Fibroblast of the aortic adventitia (primary cell): ENCODE results near the gene ATP2B2. TPM values are rescaled to one million over a fixed set of nuclear protein-coding genes. Genes with fewer than 3 reads are reported as not detected.

ENCODE experiments used
- DNase-seq: peaks from one replicate; pipeline ENCODE4 v3.0.0-alpha.2; 2010; ENCODE audit warnings: low read depth
- H3K4me3 ChIP-seq: 2 replicates; pipeline ENCODE4 v1.5.1; 2011; ENCODE audit warnings: low read depth, mild to moderate bottlenecking, control low read depth, low read length, moderate library complexity
- small RNA-seq: library from RNA; depleted of rRNA; stranded (forward); fragments of <200 nt; gene quantifications from one replicate; pipeline ENCODE3, GENCODE V24; 2012
- total RNA-seq: library from RNA; depleted of rRNA; stranded (reverse); fragments of >200 nt; gene quantifications from 2 replicates; pipeline ENCODE4 v1.2.3, GENCODE V29; 2012; ENCODE audit warnings: low replicate concordance
- TF ChIP-seq, protein P1 (sequence below): IDR thresholded peaks from 2 replicates; pipeline ENCODE4 v1.5.1; 2011; ENCODE audit warnings: mild to moderate bottlenecking, low read length, control low read depth, inconsistent platforms; ENCODE audit not compliant: insufficient read depth

Gene ATP2B2
- total RNA-seq, 1 donor: not detected

- no peak for DNase-seq
- TF ChIP-seq, protein P1, sequence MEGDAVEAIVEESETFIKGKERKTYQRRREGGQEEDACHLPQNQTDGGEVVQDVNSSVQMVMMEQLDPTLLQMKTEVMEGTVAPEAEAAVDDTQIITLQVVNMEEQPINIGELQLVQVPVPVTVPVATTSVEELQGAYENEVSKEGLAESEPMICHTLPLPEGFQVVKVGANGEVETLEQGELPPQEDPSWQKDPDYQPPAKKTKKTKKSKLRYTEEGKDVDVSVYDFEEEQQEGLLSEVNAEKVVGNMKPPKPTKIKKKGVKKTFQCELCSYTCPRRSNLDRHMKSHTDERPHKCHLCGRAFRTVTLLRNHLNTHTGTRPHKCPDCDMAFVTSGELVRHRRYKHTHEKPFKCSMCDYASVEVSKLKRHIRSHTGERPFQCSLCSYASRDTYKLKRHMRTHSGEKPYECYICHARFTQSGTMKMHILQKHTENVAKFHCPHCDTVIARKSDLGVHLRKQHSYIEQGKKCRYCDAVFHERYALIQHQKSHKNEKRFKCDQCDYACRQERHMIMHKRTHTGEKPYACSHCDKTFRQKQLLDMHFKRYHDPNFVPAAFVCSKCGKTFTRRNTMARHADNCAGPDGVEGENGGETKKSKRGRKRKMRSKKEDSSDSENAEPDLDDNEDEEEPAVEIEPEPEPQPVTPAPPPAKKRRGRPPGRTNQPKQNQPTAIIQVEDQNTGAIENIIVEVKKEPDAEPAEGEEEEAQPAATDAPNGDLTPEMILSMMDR: no peak
- no peak overlapping the region for H3K4me3 ChIP-seq
Measured at GRCh38 chr3:10279384-10280176, 225.8 kb downstream of the ATP2B2 start.

GRCh38 chr3:10278501-10278900 lies 226.9 kb downstream of the ATP2B2 start:
- no peak for DNase-seq
- H3K4me3 ChIP-seq: no peak overlapping the region
- TF ChIP-seq, protein P1: no peak

DNA sequence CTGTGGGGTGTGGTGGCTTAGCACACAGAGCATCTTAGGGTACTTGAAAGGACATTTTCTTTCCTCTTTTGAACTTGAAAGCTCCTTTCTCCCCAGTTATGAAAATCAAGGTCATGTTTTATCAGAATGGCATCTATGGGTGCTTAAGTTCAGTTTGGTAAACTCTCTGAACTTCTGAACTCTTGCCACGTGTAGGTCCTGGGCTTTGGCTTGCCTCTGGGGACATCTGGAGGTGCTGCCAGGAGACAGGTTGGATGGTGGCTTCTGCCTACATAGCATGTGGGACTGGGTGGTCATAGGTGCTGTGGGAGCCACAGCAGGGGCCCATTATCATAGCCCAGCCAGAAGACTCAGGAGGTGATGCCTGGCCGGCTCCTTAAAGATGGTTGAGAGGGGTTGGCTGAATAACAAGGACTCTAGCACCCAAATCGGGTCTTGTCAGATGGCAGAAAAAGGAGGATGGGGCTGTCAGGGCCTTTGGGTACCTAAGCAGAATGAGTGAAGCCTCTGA lies 228.2 kb downstream of the ATP2B2 start:
- no peak overlapping the region for H3K4me3 ChIP-seq
- no peak for DNase-seq
- TF ChIP-seq, protein P1: no peak

DNA sequence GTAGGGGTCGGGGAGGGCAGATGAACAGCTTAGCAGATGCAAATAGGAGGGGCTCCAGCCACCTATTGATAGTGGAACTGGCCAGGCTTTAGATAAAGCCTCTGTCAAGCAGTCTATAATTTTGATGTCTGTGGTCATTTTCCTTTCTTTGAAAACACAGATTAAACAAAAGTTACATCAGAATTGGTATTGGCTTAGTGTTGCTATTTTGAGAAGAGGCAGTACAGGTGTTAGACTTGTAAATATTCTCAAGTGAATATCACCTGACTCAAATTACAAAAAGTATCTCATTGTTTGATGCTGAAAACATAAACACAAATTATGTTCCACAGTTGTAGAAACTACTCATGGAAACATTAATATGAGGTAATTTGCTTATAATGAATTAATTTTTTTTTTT lies 230.8 kb downstream of the ATP2B2 start:
- TF ChIP-seq, protein P1: no peak
- no peak overlapping the region for H3K4me3 ChIP-seq
- DNase-seq: no peak

Small RNAs within 50 kb of the gene (small RNA-seq; reads per million reads assigned to genes)
- gene MIR378B (0.25 reads per million), gene MIR885 (not detected), gene RF02126 (not detected)

Other genes with a start within 250 kb of the ATP2B2 start
- not detected in 2 replicates for gene GHRL, start 212.6 kb downstream of the ATP2B2 start, total RNA-seq
- gene SEC13, start 184.5 kb downstream of the ATP2B2 start, total RNA-seq: 94.8 and 164 TPM in 2 replicates